HG03045 (cell line): ENCODE data around the gene NFIB.

ENCODE experiments used
- ATAC-seq: cut with Tn5 transposase; IDR thresholded peaks from one replicate; pipeline ENCODE4 v1.9.1; 2021; ENCODE audit warnings: mild to moderate bottlenecking, moderate library complexity; ENCODE audit not compliant: unreplicated experiment

NFIB gene

GRCh38 chr9:14321517-14322130, 7.7 kb upstream of the NFIB start:
- no peak for ATAC-seq

GRCh38 chr9:14320271-14321181, 6.6 kb upstream of the NFIB start:
- no peak for ATAC-seq

GRCh38 chr9:14318934-14319580, 5.1 kb upstream of the NFIB start:
- no peak for ATAC-seq

- no peak for ATAC-seq
Measured at GRCh38 chr9:14318361-14318760, 4.4 kb upstream of the NFIB start.

- no peak for ATAC-seq
Measured at GRCh38 chr9:14317667-14318320, 3.9 kb upstream of the NFIB start.

- no peak for ATAC-seq
Measured at GRCh38 chr9:14316602-14317300, 2.8 kb upstream of the NFIB start.

GRCh38 chr9:14315875-14316601, 2.1 kb upstream of the NFIB start:
- no peak for ATAC-seq

GRCh38 chr9:14314929-14315874, 1.3 kb upstream of the NFIB start:
- ATAC-seq: no peak

- ATAC-seq: no peak
Measured at GRCh38 chr9:14314424-14314928, 535 bp upstream of the NFIB start.

GRCh38 chr9:14313378-14313940, 482 bp downstream of the NFIB start:
- ATAC-seq: no peak

GRCh38 chr9:14312719-14313377, 1.1 kb downstream of the NFIB start:
- ATAC-seq: no peak

GRCh38 chr9:14311956-14312685, 1.8 kb downstream of the NFIB start:
- ATAC-seq: no peak

GRCh38 chr9:14311171-14311949, 2.6 kb downstream of the NFIB start:
- no peak for ATAC-seq

- ATAC-seq: no peak
Measured at GRCh38 chr9:14310311-14310710, 3.6 kb downstream of the NFIB start.

GRCh38 chr9:14309403-14309802, 4.5 kb downstream of the NFIB start:
- no peak for ATAC-seq

- ATAC-seq: no peak
Measured at GRCh38 chr9:14308853-14309145, 5.1 kb downstream of the NFIB start.
